B cell (primary cell): ENCODE data around the gene EDAR. TPM values are rescaled to one million over a fixed set of nuclear protein-coding genes. Genes with fewer than 3 reads are reported as not detected.

ENCODE experiments used
- ATAC-seq: fragments of 200-7000 bp; cut with Tn5 transposase; one replicate; pipeline ENCODE4 v1.10.0; 2021; ENCODE audit warnings: low read depth, mild to moderate bottlenecking, moderate number of reproducible peaks, moderate library complexity
- CTCF ChIA-PET: fragments of 350-600 bp; sonication (Branson Sonifier 250); formaldehyde crosslinking; loops from one replicate; lab custom pipeline; 2021; ENCODE audit warnings: antibody characterized with exemption, inconsistent platforms; lab: Charles Lee
- POLR2A ChIA-PET: fragments of 350-600 bp; sonication (Branson Sonifier 250); formaldehyde crosslinking; loops from one replicate; lab custom pipeline; 2021; ENCODE audit warnings: antibody characterized with exemption; lab: Charles Lee
- DNase-seq: peaks from one replicate; pipeline ENCODE4 v3.0.0; 2013
- H2AFZ ChIP-seq: 2 replicates; pipeline ENCODE4 v1.6.1; 2012; ENCODE audit warnings: mild to moderate bottlenecking, low read depth, low read length; ENCODE audit not compliant: insufficient read depth, poor library complexity, severe bottlenecking
- H3K27ac ChIP-seq, 2 donors: 1 replicate in 1 of 2; 2 replicates in 1 of 2; pipeline ENCODE4 v1.5.1; 2012 to 2013; ENCODE audit warnings: low read length in 2 of 2, mild to moderate bottlenecking in 2 of 2, moderate library complexity in 1 of 2
- H3K27me3 ChIP-seq, 4 experiments: fragments of 200-600 bp in 1 of 4; sonication (generic) in 1 of 4; replicated peaks in 1 of 4; 1 replicate in 2 of 4; 2 replicates in 2 of 4; pipeline versions ENCODE4 v1.6.1 to v1.7.0; 2013 to 2016; ENCODE audit warnings: low read length in 3 of 4, mild to moderate bottlenecking in 2 of 4, mixed read lengths in 1 of 4, moderate library complexity in 1 of 4; ENCODE audit not compliant: insufficient read depth in 4 of 4, control insufficient read depth in 3 of 4; ENCODE audit errors: control extremely low read depth in 1 of 4
- H3K36me3 ChIP-seq, 2 experiments: replicated peaks in 1 of 2; 1 replicate in 1 of 2; 2 replicates in 1 of 2; pipeline versions ENCODE4 v1.6.1 to v1.7.1; 2013; ENCODE audit warnings: low read length in 1 of 2; ENCODE audit not compliant: insufficient read depth in 2 of 2, control insufficient read depth in 1 of 2; ENCODE audit errors: control extremely low read depth in 1 of 2, extremely low read depth in 1 of 2
- H3K4me1 ChIP-seq, 2 donors: fragments of 200-600 bp in 1 of 2; sonication (generic) in 1 of 2; 1 replicate in 1 of 2; 2 replicates in 1 of 2; pipeline versions ENCODE4 v1.5.1 to v1.6.1; 2013 to 2017; ENCODE audit warnings: low read length in 2 of 2; ENCODE audit not compliant: control insufficient read depth in 2 of 2, insufficient read depth in 2 of 2
- H3K4me2 ChIP-seq: replicated peaks from 2 replicates; pipeline ENCODE3; 2012; ENCODE audit warnings: mild to moderate bottlenecking, low read depth, low read length; ENCODE audit not compliant: poor library complexity, severe bottlenecking
- H3K4me3 ChIP-seq, 5 experiments: fragments of 200-600 bp in 1 of 5; sonication (generic) in 1 of 5; 1 replicate in 3 of 5; 2 replicates in 2 of 5; pipeline versions ENCODE4 v1.5.1 to v1.7.0; 2011 to 2016; ENCODE audit warnings: low read length in 4 of 5, mild to moderate bottlenecking in 4 of 5, low read depth in 2 of 5, control low read depth in 1 of 5, moderate library complexity in 1 of 5; ENCODE audit not compliant: insufficient read depth in 1 of 5; ENCODE audit errors: control extremely low read depth in 1 of 5, extremely low read depth in 1 of 5
- H3K79me2 ChIP-seq: fragments of 200-600 bp; sonication (generic); one replicate; pipeline ENCODE4 v1.6.0; 2016; ENCODE audit warnings: low read length; ENCODE audit not compliant: control insufficient read depth, insufficient read depth
- H3K9ac ChIP-seq: fragments of 200-600 bp; sonication (generic); 2 replicates; pipeline ENCODE4 v1.6.1; 2017; ENCODE audit warnings: mild to moderate bottlenecking, low read length, moderate library complexity
- H3K9me3 ChIP-seq, 3 donors: one replicate each; pipeline versions ENCODE4 v1.6.1 to v1.7.1; 2013; ENCODE audit warnings: low read length in 2 of 3; ENCODE audit not compliant: control insufficient read depth in 2 of 3, insufficient read depth in 1 of 3; ENCODE audit errors: control extremely low read depth in 1 of 3
- H4K20me1 ChIP-seq: 2 replicates; pipeline ENCODE4 v1.6.0; 2012; ENCODE audit warnings: mild to moderate bottlenecking, low read length; ENCODE audit not compliant: insufficient read depth, control insufficient read depth, poor library complexity, severe bottlenecking
- H3K27ac Mint-ChIP-seq: one replicate; pipeline ENCODE4 v1.8.0; 2021; ENCODE audit warnings: mixed read lengths
- H3K27me3 Mint-ChIP-seq: one replicate; pipeline ENCODE4 v1.8.0; 2021; ENCODE audit warnings: mixed read lengths
- H3K4me1 Mint-ChIP-seq: one replicate; pipeline ENCODE4 v1.8.0; 2021; ENCODE audit warnings: mixed read lengths
- H3K4me3 Mint-ChIP-seq: one replicate; pipeline ENCODE4 v1.8.0; 2021; ENCODE audit warnings: mixed read lengths
- H3K9me3 Mint-ChIP-seq: one replicate; pipeline ENCODE4 v1.8.0; 2022; ENCODE audit warnings: mixed read lengths; ENCODE audit not compliant: insufficient read depth
- EZH2 ChIP-seq: IDR thresholded peaks from 2 replicates; pipeline ENCODE4 v1.6.1; 2012; ENCODE audit warnings: borderline replicate concordance, low read depth, mild to moderate bottlenecking, moderate library complexity, low read length; ENCODE audit not compliant: insufficient read depth, poor library complexity, severe bottlenecking
- WGBS: methylation state at CpG from one replicate; pipeline ENCODE4 v1.1.5; 2013; ENCODE audit warnings: missing lambda C conversion rate; ENCODE audit not compliant: insufficient coverage; 5-methylcytosine and 5-hydroxymethylcytosine counted together
- intact Hi-C: fragments of 100-400 bp; cut with micrococcal nuclease; formaldehyde crosslinking; loops from one replicate; pipeline ENCODE4 v1.10.0; 2022
- polyA plus RNA-seq: library from polyadenylated mRNA; depleted of rRNA; stranded (reverse); fragments of >200 nt; gene quantifications from 2 replicates; pipeline ENCODE4 v1.2.3, GENCODE V29; 2012
- total RNA-seq, 2 donors: library from RNA; stranded (reverse); fragments of 120-200 nt in 1 of 2; gene quantifications; 1 replicate in 1 of 2; 2 replicates in 1 of 2; pipeline versions ENCODE4 v1.2.3 to v1.2.4, GENCODE V29; 2013 to 2022
- TF ChIP-seq, protein P1 (sequence below): fragments of 200-600 bp; IDR thresholded peaks from one replicate; pipeline ENCODE4 v1.8.0; 2022; ENCODE audit warnings: antibody characterized with exemption, mild to moderate bottlenecking

The EDAR gene
- total and polyA plus RNA-seq, 2 donors (not counting 1 experiment from before 2014, with no cell fraction given): 0.03 TPM; not detected in 1

DNA sequence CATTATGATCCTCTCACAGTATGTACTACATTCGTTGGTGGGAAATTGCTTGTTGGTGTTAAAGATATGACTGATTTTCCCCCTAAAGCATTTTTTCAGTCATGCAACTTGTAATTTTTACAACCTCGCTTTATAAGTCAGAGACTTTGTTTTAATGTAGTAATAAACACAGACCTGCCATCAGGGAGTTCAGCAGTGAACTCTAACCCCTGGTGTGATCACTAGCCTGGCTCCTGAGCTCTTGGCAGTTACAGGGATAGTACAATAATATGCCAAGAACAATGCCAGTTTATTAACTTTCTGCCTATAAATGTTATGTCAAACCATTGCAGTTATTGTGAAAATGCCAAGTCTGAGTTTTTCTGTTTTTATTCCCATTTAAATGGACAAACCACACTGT is 93.8 kb downstream of the EDAR start:
- Mint-ChIP-seq H3K9me3 (peaks cover 3% of the 10 kb centered on the region), H3K4me3 (no peak overlapping the region), H3K27ac (no peak overlapping the region), H3K27me3 (peaks cover 7% of the 10 kb centered on the region), H3K4me1 (no peaks in the 10 kb centered on the region)
- H3K27me3 ChIP-seq: no peaks in the 10 kb centered on the region
- CTCF ChIA-PET: interaction anchor here (0.6 kb wide), 1 partner anchor 24 kb away, joined by 3 read pairs; no protein-coding TSS in a partner anchor
- H3K27ac ChIP-seq: no peak overlapping the region
- DNase-seq (no peak), ATAC-seq (no peak)
- no peak overlapping the region for H2AFZ ChIP-seq
- no peak overlapping the region for H3K9ac ChIP-seq
- peaks cover 0 to 25% (median 13%) of the 10 kb centered on the region in 3 donors for H3K9me3 ChIP-seq
- H3K4me2 ChIP-seq: no peak overlapping the region
- no peaks in the 10 kb centered on the region for H3K79me2 ChIP-seq
- TF ChIP-seq EZH2: no peak
- TF ChIP-seq, protein P1, sequence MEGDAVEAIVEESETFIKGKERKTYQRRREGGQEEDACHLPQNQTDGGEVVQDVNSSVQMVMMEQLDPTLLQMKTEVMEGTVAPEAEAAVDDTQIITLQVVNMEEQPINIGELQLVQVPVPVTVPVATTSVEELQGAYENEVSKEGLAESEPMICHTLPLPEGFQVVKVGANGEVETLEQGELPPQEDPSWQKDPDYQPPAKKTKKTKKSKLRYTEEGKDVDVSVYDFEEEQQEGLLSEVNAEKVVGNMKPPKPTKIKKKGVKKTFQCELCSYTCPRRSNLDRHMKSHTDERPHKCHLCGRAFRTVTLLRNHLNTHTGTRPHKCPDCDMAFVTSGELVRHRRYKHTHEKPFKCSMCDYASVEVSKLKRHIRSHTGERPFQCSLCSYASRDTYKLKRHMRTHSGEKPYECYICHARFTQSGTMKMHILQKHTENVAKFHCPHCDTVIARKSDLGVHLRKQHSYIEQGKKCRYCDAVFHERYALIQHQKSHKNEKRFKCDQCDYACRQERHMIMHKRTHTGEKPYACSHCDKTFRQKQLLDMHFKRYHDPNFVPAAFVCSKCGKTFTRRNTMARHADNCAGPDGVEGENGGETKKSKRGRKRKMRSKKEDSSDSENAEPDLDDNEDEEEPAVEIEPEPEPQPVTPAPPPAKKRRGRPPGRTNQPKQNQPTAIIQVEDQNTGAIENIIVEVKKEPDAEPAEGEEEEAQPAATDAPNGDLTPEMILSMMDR: no peak
- H3K4me1 ChIP-seq: no peaks in the 10 kb centered on the region
- POLR2A ChIA-PET: no interaction called here
- H4K20me1 ChIP-seq: no peaks in the 10 kb centered on the region
- no CpG with 5 or more reads among the region's 2 CpGs for WGBS
- intact Hi-C loops: no loop called here
- H3K36me3 ChIP-seq: no peaks in the 10 kb centered on the region
- no peak overlapping the region for H3K4me3 ChIP-seq

DNA sequence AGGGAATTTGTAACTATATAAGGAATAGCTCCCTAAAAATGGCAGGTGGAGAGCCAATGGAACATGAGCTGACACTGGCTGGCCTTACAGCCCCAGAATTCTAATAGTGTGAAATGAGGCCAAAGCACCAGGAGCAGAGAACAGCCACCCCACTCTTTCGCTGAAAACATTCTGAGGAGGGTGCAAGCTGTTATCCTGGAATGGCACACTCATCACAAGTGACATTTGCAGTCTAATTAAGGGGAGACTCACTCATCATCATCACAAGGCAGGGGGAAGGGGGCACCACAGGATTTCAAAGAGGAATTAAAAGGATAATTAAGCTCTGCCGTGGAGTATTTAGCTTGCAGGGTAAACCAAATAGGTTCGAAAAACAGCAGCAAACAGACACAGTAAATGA is 94.3 kb downstream of the EDAR start:
- no peaks in the 10 kb centered on the region for H3K36me3 ChIP-seq
- H3K9me3 ChIP-seq: peaks cover 0 to 25% (median 16%) of the 10 kb centered on the region in 3 donors
- H4K20me1 ChIP-seq: no peaks in the 10 kb centered on the region
- H3K27me3 ChIP-seq: no peaks in the 10 kb centered on the region
- TF ChIP-seq EZH2: no peak
- TF ChIP-seq, protein P1: no peak
- no peaks in the 10 kb centered on the region for H3K4me1 ChIP-seq
- CTCF ChIA-PET: interaction anchor here (0.6 kb wide), 1 partner anchor 23 kb away, joined by 3 read pairs; no protein-coding TSS in a partner anchor
- no peak overlapping the region for H3K27ac ChIP-seq
- intact Hi-C loops: no loop called here
- Mint-ChIP-seq H3K4me3 (no peak overlapping the region), H3K9me3 (peaks cover 4% of the 10 kb centered on the region), H3K27me3 (peaks cover 7% of the 10 kb centered on the region), H3K4me1 (no peaks in the 10 kb centered on the region), H3K27ac (no peak overlapping the region)
- H3K4me2 ChIP-seq: no peak overlapping the region
- POLR2A ChIA-PET: no interaction called here
- no peaks in the 10 kb centered on the region for H3K79me2 ChIP-seq
- H3K9ac ChIP-seq: no peak overlapping the region
- DNase-seq (no peak), ATAC-seq (no peak)
- WGBS: no CpG with 5 or more reads among the region's 3 CpGs
- no peak overlapping the region for H2AFZ ChIP-seq
- no peak overlapping the region for H3K4me3 ChIP-seq
